HG02678 (cell line): Measurements from ENCODE around the gene PLCB1.

ENCODE experiments used
- ATAC-seq: cut with Tn5 transposase; IDR thresholded peaks from one replicate; pipeline ENCODE4 v1.9.1; 2021; ENCODE audit warnings: mild to moderate bottlenecking, moderate library complexity; ENCODE audit not compliant: unreplicated experiment

PLCB1 gene

DNA sequence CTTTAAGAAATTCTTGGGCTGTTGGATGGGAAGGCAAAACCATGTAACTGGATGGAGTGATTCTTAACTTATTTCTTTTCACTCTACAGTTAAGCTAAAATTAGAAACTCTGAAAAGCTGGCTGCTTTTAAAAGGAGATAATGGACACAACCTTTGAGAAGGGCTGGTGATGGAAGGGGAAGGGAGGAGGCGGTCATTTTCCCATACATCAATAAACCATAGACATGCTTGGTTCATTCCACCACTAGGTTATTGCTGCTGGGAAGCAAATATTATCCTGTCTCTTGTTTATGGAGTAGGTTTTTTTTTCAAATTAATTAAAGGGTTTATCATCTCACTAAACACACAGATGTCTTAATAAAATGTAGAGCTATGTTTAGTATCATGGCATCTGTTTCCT is 76.2 kb downstream of the PLCB1 start:
- ATAC-seq: no peak

DNA sequence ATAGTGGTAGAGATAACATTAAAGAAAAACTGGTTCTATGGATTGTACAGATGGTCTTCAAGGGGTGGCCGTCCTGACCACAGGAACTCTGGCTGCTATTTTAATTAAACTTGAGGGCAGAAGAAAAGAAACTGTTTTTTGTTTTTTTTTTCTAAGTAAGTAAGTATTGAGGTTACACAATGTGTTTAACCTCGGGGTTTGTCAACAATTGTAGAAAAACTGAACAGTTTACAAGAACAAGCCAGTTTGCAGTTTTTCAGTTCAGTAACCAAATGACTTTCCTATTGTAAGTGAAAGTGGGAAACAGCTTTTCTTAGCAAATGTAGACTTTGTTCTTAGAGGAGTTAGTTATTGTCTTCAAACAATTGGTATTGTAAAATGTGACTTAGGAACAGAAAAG is 77.0 kb downstream of the PLCB1 start:
- peak; percentile 46 for ATAC-seq

DNA sequence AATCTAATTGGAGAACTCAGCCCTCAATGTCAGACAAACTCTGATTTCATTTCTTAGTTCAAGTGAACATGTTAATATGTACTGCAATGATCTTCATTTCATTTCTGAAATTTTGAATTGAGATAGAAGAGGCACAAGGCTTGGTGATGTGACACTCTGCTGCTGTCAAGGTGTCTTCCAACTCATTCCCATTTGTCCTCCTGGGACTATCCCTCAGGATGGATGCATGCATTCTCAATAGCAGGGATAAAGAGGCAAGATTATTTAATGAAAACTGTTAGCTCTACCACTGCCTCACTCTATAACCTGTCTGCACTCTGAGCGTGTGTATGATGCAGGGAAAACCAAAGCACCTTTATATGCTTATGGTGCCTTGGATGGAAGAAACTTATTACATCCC is 78.7 kb downstream of the PLCB1 start:
- ATAC-seq: no peak

DNA sequence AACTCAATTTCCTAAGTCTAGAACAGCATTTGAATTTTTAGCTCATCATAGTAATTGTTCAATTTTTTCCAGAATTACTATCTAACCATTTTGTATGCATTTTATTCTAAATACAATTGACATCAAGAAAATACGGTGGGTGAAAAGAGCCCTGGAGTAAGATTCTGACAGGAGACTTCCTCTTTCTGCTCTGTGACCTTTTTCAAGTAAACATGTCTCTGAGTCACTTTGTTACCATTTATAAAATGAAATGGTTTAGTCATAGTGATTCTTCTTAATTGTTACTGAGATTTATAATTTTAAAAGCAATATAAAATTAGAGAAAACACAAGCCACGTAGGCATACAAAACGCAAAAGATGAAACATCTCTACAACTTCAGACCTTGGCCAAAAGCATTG is 80.2 kb downstream of the PLCB1 start:
- ATAC-seq: no peak

DNA sequence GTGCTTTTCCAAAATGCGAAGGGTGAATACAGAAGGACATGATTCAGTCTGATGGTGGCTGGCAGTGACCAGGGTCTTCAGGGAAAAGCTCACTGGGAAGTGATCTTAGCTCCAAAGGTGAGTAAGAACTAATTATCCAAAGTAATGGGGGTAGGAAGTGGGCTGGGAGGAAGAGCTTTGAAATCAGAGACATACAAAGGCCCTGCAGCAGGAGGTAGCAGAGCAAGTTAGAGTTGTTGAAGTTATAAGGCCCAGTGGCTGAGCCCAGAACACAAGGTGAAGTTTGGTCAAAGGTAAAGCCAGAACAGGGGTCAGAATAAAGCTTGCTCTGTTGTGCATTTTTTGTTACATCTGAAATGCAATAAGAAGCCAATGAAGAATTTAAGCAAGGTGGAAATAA is 81.2 kb downstream of the PLCB1 start:
- no peak for ATAC-seq

DNA sequence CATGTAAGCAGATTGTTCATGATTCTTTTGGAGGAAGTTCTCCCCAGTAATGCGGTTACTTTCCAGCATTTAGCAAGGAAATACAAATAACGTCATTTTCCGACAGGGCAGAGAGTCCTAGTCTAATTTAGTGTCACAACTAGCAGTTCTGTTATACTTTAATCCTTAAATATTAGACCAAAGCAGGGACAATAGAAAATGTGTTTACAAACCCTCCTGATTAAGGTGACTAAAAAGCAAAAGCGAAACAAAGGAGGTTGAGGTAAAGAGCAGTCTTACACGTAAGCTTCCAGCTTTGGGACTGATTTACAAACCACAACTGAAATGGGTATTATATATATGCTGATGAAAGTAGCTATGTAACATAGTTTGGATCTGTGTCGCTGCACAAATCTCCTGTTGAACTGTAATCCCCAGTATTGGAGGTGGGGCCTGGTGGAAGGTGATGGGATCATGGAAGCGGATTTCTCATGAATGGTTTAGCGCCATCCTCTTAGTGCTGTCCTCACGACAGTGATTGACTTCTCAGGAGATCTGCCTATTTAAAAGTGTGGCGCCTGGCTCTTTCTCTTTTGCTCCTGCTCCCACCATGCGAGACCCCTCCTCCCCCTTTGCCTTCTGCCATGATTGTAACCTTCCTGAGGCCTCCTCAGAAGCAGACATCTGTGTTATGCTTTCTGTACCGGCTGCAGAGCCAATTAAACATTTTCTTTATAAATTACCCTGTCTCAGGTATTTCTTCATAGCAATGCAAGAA is 81.9 kb downstream of the PLCB1 start:
- ATAC-seq: peak; percentile 89

DNA sequence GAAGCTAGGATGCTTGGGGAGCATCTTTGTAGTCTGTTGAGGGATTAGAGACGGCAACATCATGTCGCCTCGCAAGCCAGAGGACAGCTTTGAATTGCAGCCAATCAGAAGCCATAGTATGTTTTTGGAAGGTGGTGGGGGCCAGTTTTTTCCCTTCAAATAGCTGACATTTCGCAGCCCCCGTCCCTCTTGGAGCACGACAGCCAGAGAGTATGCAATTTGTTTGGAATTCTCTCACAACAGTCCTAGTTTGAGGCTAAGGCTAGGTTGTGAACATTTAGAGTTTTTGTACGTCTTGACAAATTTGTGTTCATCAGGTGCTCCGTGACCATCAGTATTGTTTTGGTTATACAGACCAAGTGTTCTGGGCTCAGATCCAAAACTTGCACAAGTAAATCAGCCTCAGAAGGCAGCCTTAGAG is 83.3 kb downstream of the PLCB1 start:
- no peak for ATAC-seq

DNA sequence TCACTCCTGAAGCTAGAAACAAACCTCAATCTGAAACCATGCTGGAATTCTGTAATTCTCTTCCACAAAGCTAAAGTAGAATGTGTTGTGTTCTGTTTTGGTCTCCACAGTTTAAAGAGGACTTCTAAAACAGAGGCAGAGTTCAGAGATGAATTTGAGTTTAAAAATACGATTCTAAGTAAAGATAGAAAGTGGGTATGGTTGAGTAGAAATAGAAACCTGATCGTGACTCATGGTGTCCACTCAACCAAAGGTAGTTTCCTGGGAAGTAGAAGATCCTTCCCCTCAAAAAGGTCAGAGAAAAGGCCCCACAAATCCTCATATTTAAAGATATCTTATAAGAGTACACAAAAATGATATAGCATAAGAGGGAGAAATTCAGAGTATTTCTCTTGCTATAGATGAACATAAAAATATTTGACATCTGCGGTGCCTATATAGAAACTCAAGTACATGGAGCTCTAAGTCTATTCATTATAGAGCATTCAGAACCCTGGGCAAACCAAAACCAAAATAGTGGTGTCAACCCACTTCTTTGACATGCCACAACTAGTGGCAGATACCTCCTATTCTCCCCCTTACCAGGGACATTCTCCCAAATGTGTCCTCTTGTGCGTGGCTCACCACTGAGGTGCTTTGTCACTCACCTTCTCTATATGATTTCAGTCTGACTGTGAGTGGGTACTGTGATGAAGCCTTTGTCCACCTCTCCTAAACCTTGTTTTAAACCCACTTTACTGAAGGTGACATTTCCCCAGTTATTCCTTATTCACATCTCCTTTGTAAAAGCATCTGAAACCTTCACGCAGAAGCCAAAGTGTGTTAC is 84.5 kb downstream of the PLCB1 start:
- ATAC-seq: no peak

DNA sequence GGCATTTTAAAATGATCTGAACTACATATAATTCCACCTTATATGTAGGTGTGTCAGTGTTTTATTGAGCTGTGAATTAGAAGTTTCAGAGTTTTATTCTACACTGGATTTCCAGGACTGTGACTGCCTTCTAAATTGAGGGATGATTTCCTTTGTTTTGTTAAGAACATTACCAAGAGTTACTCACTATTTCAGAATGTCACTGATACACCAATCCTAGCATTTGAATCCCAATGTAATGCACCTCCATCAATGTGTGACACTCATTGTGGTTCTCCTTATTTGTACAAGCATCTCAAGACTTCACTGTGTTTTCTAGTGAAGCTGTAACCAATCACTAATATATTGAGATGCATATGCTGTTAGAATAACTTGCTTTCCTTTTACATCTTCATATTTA is 86.8 kb downstream of the PLCB1 start:
- no peak for ATAC-seq

DNA sequence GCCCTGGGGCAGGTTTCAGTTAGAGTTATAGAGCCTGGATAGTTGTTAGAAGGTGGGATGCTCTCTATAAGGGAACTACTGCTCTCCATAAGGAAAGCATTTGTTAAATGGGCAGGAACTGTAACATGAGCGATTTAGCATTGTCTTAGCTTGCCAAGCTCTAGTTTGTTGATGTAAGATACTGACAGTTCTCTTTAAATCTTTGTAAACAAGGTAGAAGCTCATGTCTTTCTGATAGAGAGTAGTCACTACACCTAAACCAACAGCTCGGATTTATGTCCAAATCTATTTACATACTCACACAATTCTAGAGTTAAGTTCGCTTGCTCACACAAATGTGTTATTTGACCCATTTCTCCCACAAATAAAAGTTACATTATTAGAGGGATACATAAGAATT is 87.3 kb downstream of the PLCB1 start:
- ATAC-seq: no peak

DNA sequence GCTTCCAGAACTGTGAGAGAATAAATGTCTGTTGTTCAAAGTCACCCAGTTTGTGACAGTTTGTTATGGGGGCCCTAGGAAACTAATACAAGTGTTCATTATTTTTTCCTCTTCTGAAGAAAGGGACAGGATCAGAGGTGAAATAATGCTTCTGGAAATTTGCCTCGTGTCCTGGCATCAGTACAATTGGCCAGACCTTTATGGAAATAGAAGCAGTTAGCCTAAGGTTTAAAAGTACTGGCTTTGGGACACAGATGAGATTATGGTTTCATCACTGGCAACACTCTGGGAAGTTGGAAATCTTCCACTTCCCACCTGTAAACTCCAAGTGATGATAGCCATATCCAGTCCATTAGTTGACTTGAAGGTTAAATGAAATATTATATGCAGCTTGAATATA is 88.7 kb downstream of the PLCB1 start:
- ATAC-seq: no peak

DNA sequence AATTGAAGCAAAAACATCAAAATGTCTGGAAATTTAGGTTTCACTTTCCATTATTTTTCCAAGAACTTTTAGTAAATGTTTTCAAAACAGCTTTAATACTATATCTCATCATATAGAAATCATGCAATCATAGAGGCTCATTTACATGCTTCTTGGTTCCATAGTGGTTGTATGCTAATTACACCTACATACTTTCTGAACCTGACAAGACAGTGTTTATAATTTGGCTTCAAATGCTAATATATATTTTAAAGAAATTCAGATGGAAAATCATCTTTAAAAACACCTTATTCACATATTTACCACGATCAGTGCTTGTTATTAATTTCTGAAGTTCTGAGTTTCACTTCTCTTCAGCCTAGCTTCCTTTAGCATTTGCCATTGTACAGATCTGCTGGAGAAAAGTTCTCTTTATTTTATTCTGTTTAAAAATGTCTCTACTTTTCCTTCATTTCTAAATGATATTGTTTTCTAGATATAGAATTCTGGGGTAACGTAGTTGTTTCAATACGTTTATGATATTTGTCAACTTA is 89.9 kb downstream of the PLCB1 start:
- ATAC-seq: peak; percentile 51

DNA sequence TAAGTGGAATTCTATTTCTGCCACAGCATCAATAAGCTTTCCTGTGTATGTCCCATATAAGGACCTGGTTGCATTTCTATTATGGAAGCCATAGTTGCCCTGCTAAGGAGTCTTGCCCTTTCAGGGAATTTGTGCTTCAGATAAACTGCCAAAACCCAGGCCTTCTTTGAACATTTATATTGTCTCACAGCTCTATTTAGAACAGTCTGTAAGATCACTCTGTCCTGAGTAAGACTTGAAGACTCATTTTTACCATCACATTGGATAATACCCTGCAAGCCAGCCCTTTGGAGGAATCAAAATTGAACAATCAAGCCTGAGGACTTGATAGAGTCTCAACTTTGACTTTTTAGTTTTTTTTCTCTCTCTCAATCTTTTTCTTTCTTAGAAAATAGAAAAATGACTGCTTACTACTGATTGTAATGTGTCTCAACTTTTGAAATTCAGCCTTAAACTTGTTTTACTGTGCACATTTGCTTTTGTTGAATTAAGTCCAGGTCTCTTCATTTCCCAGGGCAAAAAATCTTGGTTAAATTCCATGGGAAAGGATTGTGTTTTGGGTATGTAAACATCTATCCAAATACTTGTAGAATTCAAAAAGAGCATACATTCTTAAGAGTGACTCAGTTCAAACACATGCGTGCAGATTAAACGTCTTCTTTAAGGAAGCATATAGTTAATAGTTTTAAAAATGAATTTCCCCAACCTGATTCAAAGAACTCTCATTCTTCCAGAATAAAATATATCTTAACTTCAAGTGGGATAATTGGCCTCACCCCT is 91.2 kb downstream of the PLCB1 start:
- no peak for ATAC-seq

DNA sequence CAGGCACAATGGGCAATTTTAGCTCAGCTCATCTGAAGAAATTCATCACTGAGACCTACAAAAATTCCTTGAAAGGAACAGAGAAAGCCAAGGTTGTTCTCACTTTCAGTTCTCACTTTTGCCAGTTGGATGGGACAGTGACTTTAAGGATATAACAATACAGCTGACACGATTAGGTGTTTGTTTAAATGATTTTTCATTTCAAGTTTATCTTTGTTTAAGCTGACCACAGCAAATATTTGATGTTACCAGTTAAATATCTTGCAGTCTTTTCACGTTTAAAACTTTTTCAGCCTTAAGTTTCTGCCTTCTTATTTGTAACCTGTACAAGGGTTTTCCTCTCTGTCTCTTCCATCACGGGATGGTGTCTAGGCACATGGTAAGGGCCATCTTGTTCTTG is 93.6 kb downstream of the PLCB1 start:
- no peak for ATAC-seq

DNA sequence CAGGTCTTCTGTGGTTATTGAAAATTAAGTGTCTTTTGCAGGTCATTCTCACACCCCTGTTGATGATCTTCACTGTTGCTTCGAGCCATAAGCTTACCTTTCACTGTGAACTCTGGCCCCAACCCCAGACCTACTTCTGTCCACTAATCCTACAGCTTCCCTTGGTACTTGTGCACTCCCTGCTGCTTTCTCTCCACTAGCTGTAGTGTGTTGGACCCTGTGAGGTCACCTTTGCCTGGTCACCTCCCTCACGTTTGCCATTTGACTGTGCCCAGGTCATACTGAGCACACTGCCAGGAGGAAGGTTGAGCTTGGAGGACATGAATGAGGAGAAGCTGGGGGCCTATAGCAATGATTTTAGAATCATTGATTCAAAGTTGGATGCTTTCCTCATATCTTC is 94.0 kb downstream of the PLCB1 start:
- ATAC-seq: no peak

DNA sequence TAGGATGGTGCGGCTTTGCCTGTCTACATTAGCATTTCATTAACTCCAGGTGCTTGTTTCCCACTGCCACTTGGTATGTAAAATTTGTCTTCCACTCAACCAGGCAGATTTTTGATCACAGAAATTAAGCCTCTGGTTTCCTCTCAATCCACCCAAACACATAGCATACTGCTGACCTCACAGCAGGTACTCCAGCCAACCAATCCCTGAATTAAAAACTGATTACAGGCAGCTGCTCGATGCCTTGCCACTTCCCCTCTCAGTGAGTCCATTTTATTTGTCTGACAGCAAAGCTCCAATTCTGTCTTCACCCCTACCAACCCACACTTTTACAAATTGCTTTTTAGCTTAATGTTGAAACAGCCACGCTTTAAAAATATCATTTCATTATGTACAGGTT is 95.2 kb downstream of the PLCB1 start:
- ATAC-seq: no peak

DNA sequence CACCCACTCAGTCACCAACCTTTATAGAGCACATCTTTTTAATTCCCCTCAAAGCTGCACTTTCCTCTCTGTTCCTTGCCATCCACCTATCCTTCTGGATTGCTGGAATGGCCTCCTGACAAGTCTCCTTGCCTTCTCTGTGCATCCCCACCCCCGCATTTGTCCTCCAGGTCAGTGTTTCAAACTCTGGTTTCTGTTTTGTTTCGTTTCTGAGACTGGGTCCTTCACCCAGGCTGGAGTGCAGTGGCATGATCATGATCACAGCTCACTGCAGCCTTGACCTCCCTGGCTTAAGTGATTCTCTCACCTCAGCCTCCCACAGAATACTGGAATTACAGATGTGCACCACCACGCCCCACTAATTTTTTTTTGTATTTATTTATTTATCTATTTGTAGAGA is 96.2 kb downstream of the PLCB1 start:
- ATAC-seq: no peak

DNA sequence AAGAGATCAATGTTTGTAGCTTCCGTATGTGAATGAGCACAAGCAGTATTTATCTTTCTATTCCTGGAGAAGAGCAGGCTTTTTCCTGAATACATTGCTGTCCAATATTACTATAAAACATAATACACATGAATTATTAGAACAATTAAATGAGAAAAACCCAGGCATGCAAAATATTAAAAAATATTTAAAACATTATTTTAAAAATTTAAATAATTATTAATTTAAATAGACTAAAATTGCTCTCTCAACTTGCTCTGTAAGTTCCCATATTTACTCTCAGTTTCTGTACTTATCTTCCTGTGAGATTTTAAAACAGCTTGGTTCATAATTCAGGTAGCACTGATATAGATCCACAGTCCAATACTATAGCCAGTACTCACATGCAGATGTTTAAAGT is 97.0 kb downstream of the PLCB1 start:
- no peak for ATAC-seq

DNA sequence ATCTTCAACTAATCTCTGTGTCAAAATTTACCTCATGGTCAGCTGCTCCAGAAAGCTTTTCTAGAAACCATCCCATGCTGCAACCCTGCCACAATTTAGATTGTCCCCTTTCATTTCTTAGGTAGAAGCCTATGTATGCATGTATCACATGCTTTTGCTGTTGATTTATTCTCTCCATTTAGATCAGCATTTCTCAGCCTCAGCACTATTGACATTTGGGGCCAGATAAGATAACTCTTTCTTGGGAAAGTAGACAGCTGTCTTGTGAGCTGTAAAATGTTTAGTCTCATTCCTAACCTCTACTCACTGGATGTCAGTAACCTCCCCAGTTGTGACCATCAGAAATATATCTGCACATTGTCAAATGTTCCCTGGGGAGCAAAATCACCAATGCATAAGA is 99.0 kb downstream of the PLCB1 start:
- ATAC-seq: no peak

DNA sequence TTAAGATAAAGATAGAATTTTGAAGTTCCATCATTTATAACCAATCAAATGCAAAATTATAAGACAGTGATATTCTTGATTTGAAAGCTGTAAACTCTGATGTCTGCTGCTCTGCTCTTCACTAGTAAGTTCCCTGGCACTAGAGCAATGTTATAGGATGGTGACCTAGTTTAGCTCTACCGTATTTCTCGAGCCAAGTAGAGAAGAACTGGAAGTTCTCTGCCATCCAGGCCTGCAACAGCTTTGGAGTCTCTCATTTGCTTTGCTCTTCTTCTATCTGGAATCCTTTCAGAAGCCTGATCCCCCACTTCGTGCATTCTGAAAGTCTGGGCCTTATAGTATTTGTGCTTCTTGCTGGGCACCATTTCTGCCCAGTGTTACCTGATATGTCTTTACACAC is 100.3 kb downstream of the PLCB1 start:
- ATAC-seq: no peak

DNA sequence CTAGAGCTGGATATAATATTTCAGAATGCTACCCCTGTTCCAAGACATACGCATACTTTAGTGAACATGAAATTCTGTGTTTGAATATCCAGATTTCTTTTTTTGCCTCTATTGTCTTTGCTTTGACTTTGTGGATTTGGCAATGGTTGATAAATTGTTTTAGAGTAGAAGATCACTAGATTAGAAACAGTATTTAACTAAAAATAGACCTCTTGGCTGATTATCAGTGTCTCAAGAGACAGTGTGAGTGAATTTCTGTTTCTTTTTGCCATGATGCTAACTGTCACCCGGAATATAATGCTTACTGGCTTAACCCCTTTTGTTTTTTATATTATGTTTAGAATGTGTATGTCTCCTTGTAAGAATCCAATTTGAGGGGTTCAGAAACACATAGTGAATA is 102.5 kb downstream of the PLCB1 start:
- no peak for ATAC-seq
